Activated naive CD4-positive, alpha-beta T cell treated with anti-CD3 and anti-CD28 coated beads, Interleukin-2, amount 50 U/mL, for 72 hours (primary cell): ENCODE data around the gene XRN2. TPM values are rescaled to one million over a fixed set of nuclear protein-coding genes. Genes with fewer than 3 reads are reported as not detected.
"Not testable (repeated sequence)": the region's sequence is repeated elsewhere in the genome, so short reads cannot be mapped to it uniquely, and the experiment has no call there.

Source experiments
- ATAC-seq, 2 donors: fragments of 150-1000 bp; cut with Tn5 transposase; 2 replicates each; pipeline ENCODE4 v1.10.0; 2021; ENCODE audit warnings: mild to moderate bottlenecking in 2 of 2, moderate library complexity in 2 of 2
- DNase-seq, 2 donors: peaks; one replicate each; pipeline ENCODE4 v3.0.0; 2021 to 2022; ENCODE audit warnings: low spot score in 2 of 2
- H3K27ac Mint-ChIP-seq, 2 donors: one replicate each; pipeline ENCODE4 v1.8.0; 2022; ENCODE audit warnings: mild to moderate bottlenecking in 2 of 2, mixed read lengths in 2 of 2
- H3K36me3 Mint-ChIP-seq, 2 donors: one replicate each; pipeline ENCODE4 v1.8.0; 2022; ENCODE audit warnings: mixed read lengths in 2 of 2
- H3K9me3 Mint-ChIP-seq, 2 donors: one replicate each; pipeline ENCODE4 v1.8.0; 2022; ENCODE audit warnings: mixed read lengths in 2 of 2
- total RNA-seq, 2 donors: library from RNA; stranded (reverse); gene quantifications; one replicate each; pipeline ENCODE4 v1.2.3, GENCODE V29; 2022

The XRN2 gene
- total RNA-seq, 2 donors from 2014 or later, result 55.5 to 87.4 TPM

- peaks cover 25 to 35% of the 10 kb centered on the region in 2 donors for H3K9me3 Mint-ChIP-seq
- H3K27ac Mint-ChIP-seq, ATAC-seq, DNase-seq: not testable (repeated sequence)
- H3K36me3 Mint-ChIP-seq, result peaks cover 12 to 37% of the 10 kb centered on the region in 2 donors
These were observed 116.0 kb downstream of the XRN2 start for GRCh38 chr20:21419147-21419546.

GRCh38 chr20:21421601-21422236, 118.6 kb downstream of the XRN2 start:
- Mint-ChIP-seq H3K36me3 (peaks cover 18 to 47% of the 10 kb centered on the region in 2 donors), H3K9me3 (peaks cover 36 to 47% of the 10 kb centered on the region in 2 donors), H3K27ac (no peak overlapping the region)
- ATAC-seq (no peak), DNase-seq (no peak)

GRCh38 chr20:21423712-21424111, 120.6 kb downstream of the XRN2 start:
- Mint-ChIP-seq H3K9me3 (peaks cover 35 to 49% of the 10 kb centered on the region in 2 donors), H3K36me3 (peaks cover 17 to 47% of the 10 kb centered on the region in 2 donors)
- DNase-seq, ATAC-seq, H3K27ac Mint-ChIP-seq: not testable (repeated sequence)

- DNase-seq, result no peak
These were observed 121.7 kb downstream of the XRN2 start for GRCh38 chr20:21424846-21425245.

GRCh38 chr20:21430020-21430419, 126.9 kb downstream of the XRN2 start:
- Mint-ChIP-seq H3K9me3 (peaks cover 7 to 16% of the 10 kb centered on the region in 2 donors), H3K36me3 (peaks cover 2 to 18% of the 10 kb centered on the region in 2 donors), H3K27ac (no peak overlapping the region)
- ATAC-seq (no peak), DNase-seq (no peak)

More at GRCh38 chr20:21424846-21425245, 121.7 kb downstream of the XRN2 start:
- Mint-ChIP-seq H3K9me3 (peaks cover 35 to 45% of the 10 kb centered on the region in 2 donors), H3K36me3 (peaks cover 17 to 47% of the 10 kb centered on the region in 2 donors), H3K27ac (no peak overlapping the region)
- ATAC-seq, result no peak

- no peak for DNase-seq
- no peak for ATAC-seq
- no peaks in the 10 kb centered on the region for H3K9me3 Mint-ChIP-seq
- no peaks in the 10 kb centered on the region for H3K36me3 Mint-ChIP-seq
- no peak overlapping the region for H3K27ac Mint-ChIP-seq
These were observed 129.8 kb downstream of the XRN2 start for GRCh38 chr20:21432911-21433310.

GRCh38 chr20:21433329-21433890, 130.3 kb downstream of the XRN2 start:
- peak in 1 of 2 donors; percentile 14 for ATAC-seq
- no peaks in the 10 kb centered on the region for H3K36me3 Mint-ChIP-seq
- no peaks in the 10 kb centered on the region for H3K9me3 Mint-ChIP-seq
- H3K27ac Mint-ChIP-seq, result no peak overlapping the region
- no peak for DNase-seq

GRCh38 chr20:21435576-21435975, 132.4 kb downstream of the XRN2 start:
- no peak for DNase-seq
- H3K36me3 Mint-ChIP-seq, result no peaks in the 10 kb centered on the region

GRCh38 chr20:21436205-21436604, 133.1 kb downstream of the XRN2 start:
- ATAC-seq, result no peak
- H3K36me3 Mint-ChIP-seq, result no peaks in the 10 kb centered on the region

More at GRCh38 chr20:21435576-21435975, 132.4 kb downstream of the XRN2 start:
- no peaks in the 10 kb centered on the region for H3K9me3 Mint-ChIP-seq
- no peak for ATAC-seq
- no peak overlapping the region for H3K27ac Mint-ChIP-seq

GRCh38 chr20:21437248-21437647, 134.1 kb downstream of the XRN2 start:
- Mint-ChIP-seq H3K36me3 (no peaks in the 10 kb centered on the region), H3K27ac (no peak overlapping the region), H3K9me3 (no peaks in the 10 kb centered on the region)
- no peak for DNase-seq
- no peak for ATAC-seq

More at GRCh38 chr20:21436205-21436604, 133.1 kb downstream of the XRN2 start:
- no peaks in the 10 kb centered on the region for H3K9me3 Mint-ChIP-seq
- H3K27ac Mint-ChIP-seq, result no peak overlapping the region
- no peak for DNase-seq

GRCh38 chr20:21437816-21438215, 134.7 kb downstream of the XRN2 start:
- ATAC-seq (no peak), DNase-seq (no peak)
- Mint-ChIP-seq H3K27ac (no peak overlapping the region), H3K36me3 (no peaks in the 10 kb centered on the region), H3K9me3 (no peaks in the 10 kb centered on the region)

Other genes with a start within 250 kb of the XRN2 start
- gene LINC00237, start 197.0 kb upstream of the XRN2 start, total RNA-seq, result not detected
- gene KIZ, start 177.2 kb upstream of the XRN2 start, total RNA-seq, result 10 to 100 TPM; 12.2 to 19.5 TPM
- gene NKX2-4, start 94.2 kb downstream of the XRN2 start, total RNA-seq, result not detected
- not detected for gene NKX2-2, start 210.7 kb downstream of the XRN2 start, total RNA-seq